H1 (cell line): ENCODE measurements around the gene MZF1. TPM values are rescaled to one million over a fixed set of nuclear protein-coding genes. Genes with fewer than 3 reads are reported as not detected.

Experiments
- BRCA1 ChIP-seq: IDR thresholded peaks from 2 replicates; pipeline ENCODE4 v1.6.1; 2012; ENCODE audit warnings: low read depth, low read length, improper control_type of control experiment
- CHD2 ChIP-seq: IDR thresholded peaks from 2 replicates; pipeline ENCODE4 v1.6.1; 2012; ENCODE audit warnings: low read length, improper control_type of control experiment
- GTF2F1 ChIP-seq: IDR thresholded peaks from 2 replicates; pipeline ENCODE4 v1.6.1; 2012; ENCODE audit warnings: low read depth, low read length, improper control_type of control experiment, borderline replicate concordance
- KDM1A ChIP-seq: fragments of 200-600, 300-600 bp; sonication (generic); IDR thresholded peaks from 2 replicates; pipeline ENCODE4 v1.7.1; 2016; ENCODE audit warnings: mild to moderate bottlenecking, low read length, borderline replicate concordance
- KDM4A ChIP-seq: IDR thresholded peaks from one replicate; pipeline ENCODE4 v1.7.1; 2012; ENCODE audit warnings: low read depth, mild to moderate bottlenecking, moderate library complexity, low read length, inconsistent platforms; ENCODE audit not compliant: severe bottlenecking
- MAX ChIP-seq: IDR thresholded peaks from 2 replicates; pipeline ENCODE4 v1.6.1; 2012; ENCODE audit warnings: inconsistent platforms
- SAP30 ChIP-seq: fragments of 300-600 bp; sonication (generic); IDR thresholded peaks from 2 replicates; pipeline ENCODE4 v1.7.1; 2012; ENCODE audit warnings: low read length, moderate library complexity, mild to moderate bottlenecking, inconsistent platforms; ENCODE audit not compliant: insufficient read depth, insufficient replicate concordance
- SUZ12 ChIP-seq: fragments of 200-600 bp; sonication (generic); IDR thresholded peaks from 2 replicates; pipeline ENCODE4 v1.6.1; 2012; ENCODE audit warnings: mild to moderate bottlenecking, inconsistent platforms, low read length, moderate library complexity, mixed read lengths
- TEAD4 ChIP-seq: IDR thresholded peaks from 2 replicates; pipeline ENCODE4 v1.6.1; 2012; ENCODE audit warnings: low read depth, low read length, inconsistent platforms, mixed read lengths
- polyA plus RNA-seq, 7 experiments: library from polyadenylated mRNA; depleted of rRNA in 3 of 7; stranded (reverse) in 5 of 7; unstranded in 2 of 7; fragments of >200 nt in 5 of 7; fragments of 200-250 nt in 2 of 7; gene quantifications; 1 replicate in 5 of 7; 2 replicates in 1 of 7; 4 replicates in 1 of 7; pipeline versions ENCODE4 v1.2.1 to v1.2.3, GENCODE V29; 2011 to 2013; ENCODE audit warnings: missing spikeins in 2 of 7, mixed read lengths in 2 of 7
- total RNA-seq: library from RNA; stranded (reverse); fragmentation: NEBNext Ultra II Directional; extraction: Animal tissue kit (Norgen Biotek cat#: 25700); gene quantifications from 2 replicates; pipeline ENCODE4 v1.2.1, GENCODE V29; 2021
- TF ChIP-seq, protein P1 (sequence below): fragments of 300-600 bp; sonication (generic); IDR thresholded peaks from 2 replicates; pipeline ENCODE4 v1.7.1; 2012; ENCODE audit warnings: low read length, moderate library complexity, mild to moderate bottlenecking, inconsistent platforms; ENCODE audit not compliant: insufficient replicate concordance

MZF1 gene
- total and polyA plus RNA-seq, 2 of the 8 experiments (the other 6 are each of a cell fraction or from before 2014, with no cell fraction given): 15.2 to 25.0 TPM

DNA sequence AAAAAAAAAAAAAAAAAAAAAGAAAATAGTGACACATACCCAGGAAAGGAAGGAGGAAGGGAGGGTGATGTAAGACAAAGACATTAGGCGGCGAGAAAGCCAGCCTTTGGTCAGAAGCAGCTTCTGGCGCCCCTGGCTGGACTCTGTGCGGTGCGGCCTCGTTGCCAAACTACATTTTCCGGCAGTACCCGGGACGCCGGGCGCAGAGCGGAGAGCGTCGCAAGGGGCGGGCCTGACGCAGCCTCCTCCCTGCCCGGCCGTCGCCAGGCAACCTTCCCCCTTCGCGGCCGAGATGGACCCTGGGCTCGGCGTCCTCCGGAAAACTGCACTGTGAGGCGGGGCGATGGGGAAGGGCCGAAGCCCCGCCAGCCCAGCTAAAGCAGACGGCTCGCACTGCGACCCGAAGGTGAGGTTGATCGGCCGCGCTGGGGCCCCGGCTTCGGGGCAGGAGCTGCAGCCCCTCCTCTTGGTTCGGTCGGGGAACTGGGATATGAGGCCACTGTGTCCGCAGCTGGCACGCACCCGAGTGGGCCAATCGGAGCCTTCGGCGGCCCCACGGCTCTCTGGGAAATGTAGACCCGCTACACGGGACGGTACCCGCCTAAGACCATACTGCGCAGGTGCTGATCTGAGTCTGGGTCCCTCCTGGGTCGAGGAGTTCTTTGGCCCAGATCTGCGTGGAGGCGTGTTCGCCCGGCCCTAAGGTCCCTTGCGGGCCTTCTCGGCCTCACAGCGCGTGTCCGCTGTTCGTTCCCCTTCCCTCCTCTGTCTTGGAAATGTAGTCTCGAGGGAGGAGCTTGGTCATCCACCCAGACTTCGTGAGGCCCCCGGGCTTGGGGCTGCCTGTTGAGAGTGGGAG is 2.3 kb upstream of the MZF1 start (continued):
- TF ChIP-seq, protein P1, sequence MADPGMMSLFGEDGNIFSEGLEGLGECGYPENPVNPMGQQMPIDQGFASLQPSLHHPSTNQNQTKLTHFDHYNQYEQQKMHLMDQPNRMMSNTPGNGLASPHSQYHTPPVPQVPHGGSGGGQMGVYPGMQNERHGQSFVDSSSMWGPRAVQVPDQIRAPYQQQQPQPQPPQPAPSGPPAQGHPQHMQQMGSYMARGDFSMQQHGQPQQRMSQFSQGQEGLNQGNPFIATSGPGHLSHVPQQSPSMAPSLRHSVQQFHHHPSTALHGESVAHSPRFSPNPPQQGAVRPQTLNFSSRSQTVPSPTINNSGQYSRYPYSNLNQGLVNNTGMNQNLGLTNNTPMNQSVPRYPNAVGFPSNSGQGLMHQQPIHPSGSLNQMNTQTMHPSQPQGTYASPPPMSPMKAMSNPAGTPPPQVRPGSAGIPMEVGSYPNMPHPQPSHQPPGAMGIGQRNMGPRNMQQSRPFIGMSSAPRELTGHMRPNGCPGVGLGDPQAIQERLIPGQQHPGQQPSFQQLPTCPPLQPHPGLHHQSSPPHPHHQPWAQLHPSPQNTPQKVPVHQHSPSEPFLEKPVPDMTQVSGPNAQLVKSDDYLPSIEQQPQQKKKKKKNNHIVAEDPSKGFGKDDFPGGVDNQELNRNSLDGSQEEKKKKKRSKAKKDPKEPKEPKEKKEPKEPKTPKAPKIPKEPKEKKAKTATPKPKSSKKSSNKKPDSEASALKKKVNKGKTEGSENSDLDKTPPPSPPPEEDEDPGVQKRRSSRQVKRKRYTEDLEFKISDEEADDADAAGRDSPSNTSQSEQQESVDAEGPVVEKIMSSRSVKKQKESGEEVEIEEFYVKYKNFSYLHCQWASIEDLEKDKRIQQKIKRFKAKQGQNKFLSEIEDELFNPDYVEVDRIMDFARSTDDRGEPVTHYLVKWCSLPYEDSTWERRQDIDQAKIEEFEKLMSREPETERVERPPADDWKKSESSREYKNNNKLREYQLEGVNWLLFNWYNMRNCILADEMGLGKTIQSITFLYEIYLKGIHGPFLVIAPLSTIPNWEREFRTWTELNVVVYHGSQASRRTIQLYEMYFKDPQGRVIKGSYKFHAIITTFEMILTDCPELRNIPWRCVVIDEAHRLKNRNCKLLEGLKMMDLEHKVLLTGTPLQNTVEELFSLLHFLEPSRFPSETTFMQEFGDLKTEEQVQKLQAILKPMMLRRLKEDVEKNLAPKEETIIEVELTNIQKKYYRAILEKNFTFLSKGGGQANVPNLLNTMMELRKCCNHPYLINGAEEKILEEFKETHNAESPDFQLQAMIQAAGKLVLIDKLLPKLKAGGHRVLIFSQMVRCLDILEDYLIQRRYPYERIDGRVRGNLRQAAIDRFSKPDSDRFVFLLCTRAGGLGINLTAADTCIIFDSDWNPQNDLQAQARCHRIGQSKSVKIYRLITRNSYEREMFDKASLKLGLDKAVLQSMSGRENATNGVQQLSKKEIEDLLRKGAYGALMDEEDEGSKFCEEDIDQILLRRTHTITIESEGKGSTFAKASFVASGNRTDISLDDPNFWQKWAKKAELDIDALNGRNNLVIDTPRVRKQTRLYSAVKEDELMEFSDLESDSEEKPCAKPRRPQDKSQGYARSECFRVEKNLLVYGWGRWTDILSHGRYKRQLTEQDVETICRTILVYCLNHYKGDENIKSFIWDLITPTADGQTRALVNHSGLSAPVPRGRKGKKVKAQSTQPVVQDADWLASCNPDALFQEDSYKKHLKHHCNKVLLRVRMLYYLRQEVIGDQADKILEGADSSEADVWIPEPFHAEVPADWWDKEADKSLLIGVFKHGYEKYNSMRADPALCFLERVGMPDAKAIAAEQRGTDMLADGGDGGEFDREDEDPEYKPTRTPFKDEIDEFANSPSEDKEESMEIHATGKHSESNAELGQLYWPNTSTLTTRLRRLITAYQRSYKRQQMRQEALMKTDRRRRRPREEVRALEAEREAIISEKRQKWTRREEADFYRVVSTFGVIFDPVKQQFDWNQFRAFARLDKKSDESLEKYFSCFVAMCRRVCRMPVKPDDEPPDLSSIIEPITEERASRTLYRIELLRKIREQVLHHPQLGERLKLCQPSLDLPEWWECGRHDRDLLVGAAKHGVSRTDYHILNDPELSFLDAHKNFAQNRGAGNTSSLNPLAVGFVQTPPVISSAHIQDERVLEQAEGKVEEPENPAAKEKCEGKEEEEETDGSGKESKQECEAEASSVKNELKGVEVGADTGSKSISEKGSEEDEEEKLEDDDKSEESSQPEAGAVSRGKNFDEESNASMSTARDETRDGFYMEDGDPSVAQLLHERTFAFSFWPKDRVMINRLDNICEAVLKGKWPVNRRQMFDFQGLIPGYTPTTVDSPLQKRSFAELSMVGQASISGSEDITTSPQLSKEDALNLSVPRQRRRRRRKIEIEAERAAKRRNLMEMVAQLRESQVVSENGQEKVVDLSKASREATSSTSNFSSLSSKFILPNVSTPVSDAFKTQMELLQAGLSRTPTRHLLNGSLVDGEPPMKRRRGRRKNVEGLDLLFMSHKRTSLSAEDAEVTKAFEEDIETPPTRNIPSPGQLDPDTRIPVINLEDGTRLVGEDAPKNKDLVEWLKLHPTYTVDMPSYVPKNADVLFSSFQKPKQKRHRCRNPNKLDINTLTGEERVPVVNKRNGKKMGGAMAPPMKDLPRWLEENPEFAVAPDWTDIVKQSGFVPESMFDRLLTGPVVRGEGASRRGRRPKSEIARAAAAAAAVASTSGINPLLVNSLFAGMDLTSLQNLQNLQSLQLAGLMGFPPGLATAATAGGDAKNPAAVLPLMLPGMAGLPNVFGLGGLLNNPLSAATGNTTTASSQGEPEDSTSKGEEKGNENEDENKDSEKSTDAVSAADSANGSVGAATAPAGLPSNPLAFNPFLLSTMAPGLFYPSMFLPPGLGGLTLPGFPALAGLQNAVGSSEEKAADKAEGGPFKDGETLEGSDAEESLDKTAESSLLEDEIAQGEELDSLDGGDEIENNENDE: no peak
- no peak for TF ChIP-seq MAX
- TF ChIP-seq BRCA1: no peak
- no peak for TF ChIP-seq CHD2
- TF ChIP-seq TEAD4: no peak
- no peak for TF ChIP-seq SUZ12
- TF ChIP-seq KDM4A: peak; percentile 72
- no peak for TF ChIP-seq GTF2F1
- TF ChIP-seq KDM1A: no peak
- no peak for TF ChIP-seq SAP30
